WTC11 (cell line): ENCODE results near the gene SPDYC. TPM values are rescaled to one million over a fixed set of nuclear protein-coding genes. Genes with fewer than 3 reads are reported as not detected.

Source experiments
- ATAC-seq: fragments of 200-7000 bp; cut with Tn5 transposase; 2 replicates; pipeline ENCODE4 v1.10.0; 2021; ENCODE audit warnings: mild to moderate bottlenecking, moderate library complexity
- CTCF ChIA-PET: fragments of 300-600 bp; sonication (Branson Sonifier 250); formaldehyde crosslinking; loops from one replicate; lab custom pipeline; 2021; ENCODE audit warnings: antibody characterized with exemption; lab: Charles Lee
- POLR2A ChIA-PET: fragments of 350-600 bp; sonication (Branson Sonifier 250); formaldehyde crosslinking; loops from one replicate; lab custom pipeline; 2021; ENCODE audit warnings: antibody characterized with exemption; lab: Charles Lee
- DNase-seq: peaks from one replicate; pipeline ENCODE4 v3.0.0; 2021; ENCODE audit warnings: low spot score
- H3K27ac Mint-ChIP-seq: 2 replicates; pipeline ENCODE4 v1.8.0; 2021; ENCODE audit warnings: mixed read lengths
- H3K27me3 Mint-ChIP-seq: 2 replicates; pipeline ENCODE4 v1.8.0; 2021; ENCODE audit warnings: low read depth, mild to moderate bottlenecking, moderate library complexity, mixed read lengths
- H3K36me3 Mint-ChIP-seq: 2 replicates; pipeline ENCODE4 v1.8.0; 2021; ENCODE audit warnings: mixed read lengths
- H3K4me1 Mint-ChIP-seq: 2 replicates; pipeline ENCODE4 v1.8.0; 2022; ENCODE audit warnings: mixed read lengths
- H3K4me3 Mint-ChIP-seq: 2 replicates; pipeline ENCODE4 v1.8.0; 2021; ENCODE audit warnings: mild to moderate bottlenecking, moderate library complexity, mixed read lengths
- H3K9me3 Mint-ChIP-seq: 2 replicates; pipeline ENCODE4 v1.8.0; 2021; ENCODE audit warnings: mixed read lengths
- AFF4 ChIP-seq: sonication (generic); formaldehyde crosslinking; IDR thresholded peaks from 2 replicates; pipeline ENCODE4 v1.8.1; 2023; ENCODE audit warnings: mild to moderate bottlenecking, missing genetic modification reagents, borderline replicate concordance
- ATF2 ChIP-seq: sonication (generic); formaldehyde crosslinking; IDR thresholded peaks from 2 replicates; pipeline ENCODE4 v1.8.1; 2022; ENCODE audit warnings: low read depth, missing genetic modification reagents, borderline replicate concordance
- E2F5 ChIP-seq: sonication (generic); formaldehyde crosslinking; IDR thresholded peaks from 2 replicates; pipeline ENCODE4 v1.8.1; 2022; ENCODE audit warnings: mild to moderate bottlenecking, moderate library complexity, missing genetic modification reagents
- ESRRA ChIP-seq: sonication (generic); formaldehyde crosslinking; IDR thresholded peaks from 2 replicates; pipeline ENCODE4 v1.8.1; 2022; ENCODE audit warnings: mild to moderate bottlenecking, missing genetic modification reagents, borderline replicate concordance
- FOXK1 ChIP-seq: sonication (generic); formaldehyde crosslinking; IDR thresholded peaks from 2 replicates; pipeline ENCODE4 v1.8.0; 2022; ENCODE audit warnings: mild to moderate bottlenecking, moderate library complexity, missing genetic modification reagents
- FOXP1 ChIP-seq: sonication (generic); formaldehyde crosslinking; IDR thresholded peaks from 2 replicates; pipeline ENCODE4 v1.8.0; 2022; ENCODE audit warnings: missing genetic modification reagents, mild to moderate bottlenecking, moderate library complexity, borderline replicate concordance
- GRHL2 ChIP-seq: fragments of 250-450 bp; sonication (Bioruptor Pico); IDR thresholded peaks from 2 replicates; pipeline ENCODE4 v1.8.0; 2022; ENCODE audit warnings: mild to moderate bottlenecking, moderate library complexity; ENCODE audit not compliant: insufficient replicate concordance, severe bottlenecking
- GTF2I ChIP-seq: fragments of 250-450 bp; sonication (Bioruptor Pico); conservative IDR thresholded peaks from 2 replicates; pipeline ENCODE4 v1.4.0; 2021; ENCODE audit warnings: mild to moderate bottlenecking
- HMGXB4 ChIP-seq: sonication (generic); formaldehyde crosslinking; IDR thresholded peaks from 2 replicates; pipeline ENCODE4 v1.8.1; 2023; ENCODE audit warnings: mild to moderate bottlenecking, moderate library complexity, missing genetic modification reagents
- IRF2 ChIP-seq: sonication (generic); formaldehyde crosslinking; IDR thresholded peaks from 2 replicates; pipeline ENCODE4 v1.8.0; 2022; ENCODE audit warnings: low read depth, missing genetic modification reagents, borderline replicate concordance
- MYBL2 ChIP-seq: sonication (generic); formaldehyde crosslinking; IDR thresholded peaks from 2 replicates; pipeline ENCODE4 v1.8.1; 2023; ENCODE audit warnings: mild to moderate bottlenecking, moderate library complexity, missing genetic modification reagents
- NFE2L1 ChIP-seq: sonication (generic); formaldehyde crosslinking; IDR thresholded peaks from 2 replicates; pipeline ENCODE4 v1.8.1; 2023; ENCODE audit warnings: missing genetic modification reagents
- NFYB ChIP-seq: sonication (generic); formaldehyde crosslinking; conservative IDR thresholded peaks from 2 replicates; pipeline ENCODE4 v1.8.0; 2022; ENCODE audit warnings: low read depth, missing genetic modification reagents
- PREB ChIP-seq: sonication (generic); formaldehyde crosslinking; IDR thresholded peaks from 2 replicates; pipeline ENCODE4 v1.8.1; 2022; ENCODE audit warnings: mild to moderate bottlenecking, missing genetic modification reagents, moderate library complexity, borderline replicate concordance
- SMAD4 ChIP-seq: sonication (generic); formaldehyde crosslinking; IDR thresholded peaks from 2 replicates; pipeline ENCODE4 v1.8.0; 2022; ENCODE audit warnings: mild to moderate bottlenecking, missing genetic modification reagents
- TCF7 ChIP-seq: sonication (generic); formaldehyde crosslinking; IDR thresholded peaks from 2 replicates; pipeline ENCODE4 v1.8.0; 2022; ENCODE audit warnings: mild to moderate bottlenecking, low read depth, missing genetic modification reagents, moderate library complexity
- ZNF121 ChIP-seq: sonication (generic); formaldehyde crosslinking; IDR thresholded peaks from 2 replicates; pipeline ENCODE4 v1.8.0; 2023; ENCODE audit warnings: missing genetic modification reagents
- ZNF423 ChIP-seq: fragments of 250-450 bp; sonication (Bioruptor Pico); IDR thresholded peaks from 2 replicates; pipeline ENCODE4 v2.1.2; 2022; ENCODE audit warnings: mild to moderate bottlenecking, moderate library complexity
- ZNF512 ChIP-seq: sonication (generic); formaldehyde crosslinking; IDR thresholded peaks from 2 replicates; pipeline ENCODE4 v1.8.1; 2022; ENCODE audit warnings: missing genetic modification reagents, borderline replicate concordance
- total RNA-seq: library from RNA; stranded (reverse); gene quantifications from 3 replicates; pipeline ENCODE4 v1.2.3, GENCODE V29; 2021
- TF ChIP-seq, protein P1 (sequence below): sonication (generic); formaldehyde crosslinking; IDR thresholded peaks from 2 replicates; pipeline ENCODE4 v1.8.1; 2023; ENCODE audit warnings: mild to moderate bottlenecking, missing genetic modification reagents
- TF ChIP-seq, protein P2 (sequence below): sonication (generic); formaldehyde crosslinking; IDR thresholded peaks from 2 replicates; pipeline ENCODE4 v1.8.0; 2022; ENCODE audit warnings: mild to moderate bottlenecking, missing genetic modification reagents

SPDYC gene
- total RNA-seq, 1 experiment from 2014 or later = 0.35 TPM

GRCh38 chr11:65210748-65211147 is 40.7 kb downstream of the SPDYC start:
- ChIA-PET CTCF (interaction anchor here (1.0 to 4.2 kb wide), 3 partner anchors 15 to 40 kb away, joined by 4 to 35 read pairs (median 4); partner anchors contain the start of gene CAPN1), POLR2A (no interaction called here)
- ATAC-seq = no peak
- Mint-ChIP-seq H3K36me3 (peaks cover 33% of the 10 kb centered on the region), H3K27me3 (no peaks in the 10 kb centered on the region), H3K9me3 (no peaks in the 10 kb centered on the region), H3K27ac (no peak overlapping the region), H3K4me3 (no peak overlapping the region), H3K4me1 (peaks cover 37% of the 10 kb centered on the region)
- DNase-seq = no peak
- TF ChIP-seq, protein P1, sequence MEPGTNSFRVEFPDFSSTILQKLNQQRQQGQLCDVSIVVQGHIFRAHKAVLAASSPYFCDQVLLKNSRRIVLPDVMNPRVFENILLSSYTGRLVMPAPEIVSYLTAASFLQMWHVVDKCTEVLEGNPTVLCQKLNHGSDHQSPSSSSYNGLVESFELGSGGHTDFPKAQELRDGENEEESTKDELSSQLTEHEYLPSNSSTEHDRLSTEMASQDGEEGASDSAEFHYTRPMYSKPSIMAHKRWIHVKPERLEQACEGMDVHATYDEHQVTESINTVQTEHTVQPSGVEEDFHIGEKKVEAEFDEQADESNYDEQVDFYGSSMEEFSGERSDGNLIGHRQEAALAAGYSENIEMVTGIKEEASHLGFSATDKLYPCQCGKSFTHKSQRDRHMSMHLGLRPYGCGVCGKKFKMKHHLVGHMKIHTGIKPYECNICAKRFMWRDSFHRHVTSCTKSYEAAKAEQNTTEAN (CRISPR knock-in tag) = no peak
- TF ChIP-seq GRHL2 (CRISPR knock-in tag) (no peak), E2F5 (CRISPR knock-in tag) (no peak), ATF2 (no peak), HMGXB4 (CRISPR knock-in tag) (no peak), ZNF423 (CRISPR knock-in tag) (no peak), MYBL2 (CRISPR knock-in tag) (no peak), SMAD4 (CRISPR knock-in tag) (no peak), NFYB (CRISPR knock-in tag) (no peak), ZNF512 (CRISPR knock-in tag) (no peak), IRF2 (CRISPR knock-in tag) (no peak), ESRRA (CRISPR knock-in tag) (no peak), NFE2L1 (no peak), FOXP1 (no peak)
- TF ChIP-seq, protein P2, sequence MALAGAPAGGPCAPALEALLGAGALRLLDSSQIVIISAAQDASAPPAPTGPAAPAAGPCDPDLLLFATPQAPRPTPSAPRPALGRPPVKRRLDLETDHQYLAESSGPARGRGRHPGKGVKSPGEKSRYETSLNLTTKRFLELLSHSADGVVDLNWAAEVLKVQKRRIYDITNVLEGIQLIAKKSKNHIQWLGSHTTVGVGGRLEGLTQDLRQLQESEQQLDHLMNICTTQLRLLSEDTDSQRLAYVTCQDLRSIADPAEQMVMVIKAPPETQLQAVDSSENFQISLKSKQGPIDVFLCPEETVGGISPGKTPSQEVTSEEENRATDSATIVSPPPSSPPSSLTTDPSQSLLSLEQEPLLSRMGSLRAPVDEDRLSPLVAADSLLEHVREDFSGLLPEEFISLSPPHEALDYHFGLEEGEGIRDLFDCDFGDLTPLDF (CRISPR knock-in tag) = no peak

- no peaks in the 10 kb centered on the region for H3K27me3 Mint-ChIP-seq
- H3K36me3 Mint-ChIP-seq = peaks cover 30% of the 10 kb centered on the region
- ChIA-PET CTCF (interaction anchor here (0.6 to 4.8 kb wide), 7 partner anchors 7 to 104 kb away, joined by 3 to 55 read pairs (median 15); partner anchors contain the start of genes CAPN1 and CDC42EP2), POLR2A (interaction anchor here (1.2 kb wide), 2 partner anchors 29 to 30 kb away, joined by 3 to 4 read pairs; partner anchors contain the start of gene CAPN1)
- peak overlapping the region; percentile 100; the same call in 1 of the 2 replicates for H3K27ac Mint-ChIP-seq
- peaks cover 38% of the 10 kb centered on the region for H3K4me1 Mint-ChIP-seq
- no peaks in the 10 kb centered on the region for H3K9me3 Mint-ChIP-seq
- no peak for ATAC-seq
- no peak overlapping the region for H3K4me3 Mint-ChIP-seq
- DNase-seq = no peak
- no peak for TF ChIP-seq AFF4
- TF ChIP-seq FOXK1 (CRISPR knock-in tag) = no peak
- TF ChIP-seq ZNF121 (CRISPR knock-in tag) = no peak
- TF ChIP-seq GTF2I (CRISPR knock-in tag) = no peak
- TF ChIP-seq PREB = no peak
- TF ChIP-seq TCF7 (CRISPR knock-in tag) = no peak
Measured at GRCh38 chr11:65211293-65212105, 41.5 kb downstream of the SPDYC start.
